Measurements from ENCODE around the gene PAFAH1B2.

GRCh38 chr11:117171007-117171403, 26.9 kb downstream of the PAFAH1B2 start:
- no peak for TF ChIP-seq POLR2A (IDR thresholded peaks at IDR 0.05)
- TF ChIP-seq POLR2AphosphoS5 (IDR thresholded peaks at IDR 0.05) = no peak
- TF ChIP-seq CTCF (IDR thresholded peaks at IDR 0.05) = no peak

All from suprapubic skin (tissue), 4 donors.